WERI-Rb-1 (cell line): ENCODE measurements around the gene NXN.
"Not testable (repeated sequence)": the region's sequence is repeated elsewhere in the genome, so short reads cannot be mapped to it uniquely, and the experiment has no call there.

Experiments
- DNase-seq: peaks from one replicate; pipeline ENCODE4 v3.0.0-alpha.2; 2020
- H3K27ac ChIP-seq: fragments of 250-450 bp; sonication (Bioruptor Pico); 2 replicates; pipeline ENCODE4 v1.5.1; 2020; ENCODE audit warnings: mild to moderate bottlenecking, moderate library complexity
- H3K27me3 ChIP-seq: fragments of 250-450 bp; sonication (Bioruptor Pico); 2 replicates; pipeline ENCODE4 v1.5.1; 2021; ENCODE audit warnings: mild to moderate bottlenecking, low read depth, moderate library complexity; ENCODE audit not compliant: insufficient read depth, severe bottlenecking
- H3K36me3 ChIP-seq: fragments of 250-450 bp; sonication (Bioruptor Pico); 2 replicates; pipeline ENCODE4 v1.5.1; 2020; ENCODE audit warnings: mild to moderate bottlenecking, moderate library complexity
- H3K4me3 ChIP-seq: 2 replicates; pipeline ENCODE4 v1.5.1; 2011; ENCODE audit warnings: low read depth, mild to moderate bottlenecking, control low read depth, low read length
- H3K9me3 ChIP-seq: fragments of 250-450 bp; sonication (Bioruptor Pico); 2 replicates; pipeline ENCODE4 v1.5.1; 2021; ENCODE audit warnings: mild to moderate bottlenecking, moderate library complexity; ENCODE audit not compliant: severe bottlenecking
- CTCF ChIP-seq: IDR thresholded peaks from 2 replicates; pipeline ENCODE4 v1.5.1; 2011; ENCODE audit warnings: low read depth, mild to moderate bottlenecking, control low read depth, inconsistent platforms, low read length

Gene NXN

GRCh38 chr17:871751-872519 is 107.6 kb downstream of the NXN start:
- H3K27ac ChIP-seq: no peak overlapping the region
- no peak for TF ChIP-seq CTCF
- DNase-seq: no peak
- H3K9me3 ChIP-seq: no peaks in the 10 kb centered on the region
- no peak overlapping the region for H3K4me3 ChIP-seq
- H3K36me3 ChIP-seq: no peaks in the 10 kb centered on the region; the same call in 1 of the 2 replicates
- H3K27me3 ChIP-seq: no peaks in the 10 kb centered on the region

- Histone ChIP-seq H3K27me3 (no peaks in the 10 kb centered on the region), H3K4me3 (no peak overlapping the region), H3K27ac (no peak overlapping the region), H3K9me3 (no peaks in the 10 kb centered on the region), H3K36me3 (peaks cover 6% of the 10 kb centered on the region; the same call in 1 of the 2 replicates)
- no peak for TF ChIP-seq CTCF
- DNase-seq: no peak
These were observed 109.7 kb downstream of the NXN start for GRCh38 chr17:869567-870525.

GRCh38 chr17:869086-869485 is 110.5 kb downstream of the NXN start:
- DNase-seq: no peak
- Histone ChIP-seq H3K4me3 (no peak overlapping the region), H3K9me3 (no peaks in the 10 kb centered on the region), H3K27ac (no peak overlapping the region), H3K36me3 (peaks cover 10% of the 10 kb centered on the region; the same call in 1 of the 2 replicates), H3K27me3 (no peaks in the 10 kb centered on the region)
- no peak for TF ChIP-seq CTCF

GRCh38 chr17:867896-868489 is 111.6 kb downstream of the NXN start:
- TF ChIP-seq CTCF: no peak
- no peak for DNase-seq
- no peak overlapping the region for H3K4me3 ChIP-seq
- H3K27me3 ChIP-seq: no peaks in the 10 kb centered on the region
- H3K36me3 ChIP-seq: peaks cover 18% of the 10 kb centered on the region
- H3K9me3 ChIP-seq: no peaks in the 10 kb centered on the region
- no peak overlapping the region for H3K27ac ChIP-seq

DNA sequence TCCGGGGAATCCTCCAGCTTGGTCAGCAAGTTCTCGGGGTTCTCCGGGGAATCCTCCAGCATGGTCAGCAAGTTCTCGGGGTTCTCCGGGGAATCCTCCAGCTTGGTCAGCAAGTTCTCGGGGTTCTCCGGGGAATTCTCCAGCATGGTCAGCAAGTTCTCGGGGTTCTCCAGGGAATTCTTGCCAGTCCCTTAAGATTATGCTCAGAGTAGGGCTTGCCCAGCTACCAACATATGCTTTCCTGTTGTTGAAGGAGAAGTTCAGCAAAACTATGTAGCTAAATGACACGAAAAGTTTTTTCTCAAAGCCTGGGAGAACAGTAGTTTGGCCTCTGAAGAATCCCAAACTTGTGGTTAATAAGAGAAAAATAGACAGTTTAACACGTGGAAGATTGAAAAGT is 112.3 kb downstream of the NXN start:
- not testable (repeated sequence) for H3K9me3 ChIP-seq, H3K4me3 ChIP-seq, DNase-seq, H3K27me3 ChIP-seq, H3K27ac ChIP-seq
- peaks cover 24% of the 10 kb centered on the region for H3K36me3 ChIP-seq
